ENCODE measurements around the gene CNN3.
A peak's percentile ranks its signal among the peaks of the same experiment; 100 is the strongest.

The CNN3 gene

DNA sequence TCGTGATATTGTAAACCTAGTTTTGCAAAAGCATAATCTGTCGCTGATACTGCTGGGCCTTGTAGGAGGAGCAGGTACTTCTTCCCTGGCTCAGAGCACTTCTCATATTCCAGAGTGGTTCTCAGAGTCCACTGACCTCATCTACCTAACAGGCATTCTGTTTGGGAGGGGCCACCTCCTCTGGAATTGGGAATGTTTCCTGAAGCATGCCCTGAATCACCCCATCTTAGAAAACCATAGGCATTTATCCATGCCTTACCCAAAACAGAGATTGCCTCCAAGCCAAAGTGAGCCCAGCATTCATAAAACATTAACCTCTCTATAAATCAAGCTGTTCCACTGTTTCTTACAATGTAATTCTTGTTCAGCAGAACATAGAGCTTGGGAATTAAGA is 71.6 kb downstream of the CNN3 start:
- peak; percentile 15 for DNase-seq (ENCODE audit: low spot score)

DNA sequence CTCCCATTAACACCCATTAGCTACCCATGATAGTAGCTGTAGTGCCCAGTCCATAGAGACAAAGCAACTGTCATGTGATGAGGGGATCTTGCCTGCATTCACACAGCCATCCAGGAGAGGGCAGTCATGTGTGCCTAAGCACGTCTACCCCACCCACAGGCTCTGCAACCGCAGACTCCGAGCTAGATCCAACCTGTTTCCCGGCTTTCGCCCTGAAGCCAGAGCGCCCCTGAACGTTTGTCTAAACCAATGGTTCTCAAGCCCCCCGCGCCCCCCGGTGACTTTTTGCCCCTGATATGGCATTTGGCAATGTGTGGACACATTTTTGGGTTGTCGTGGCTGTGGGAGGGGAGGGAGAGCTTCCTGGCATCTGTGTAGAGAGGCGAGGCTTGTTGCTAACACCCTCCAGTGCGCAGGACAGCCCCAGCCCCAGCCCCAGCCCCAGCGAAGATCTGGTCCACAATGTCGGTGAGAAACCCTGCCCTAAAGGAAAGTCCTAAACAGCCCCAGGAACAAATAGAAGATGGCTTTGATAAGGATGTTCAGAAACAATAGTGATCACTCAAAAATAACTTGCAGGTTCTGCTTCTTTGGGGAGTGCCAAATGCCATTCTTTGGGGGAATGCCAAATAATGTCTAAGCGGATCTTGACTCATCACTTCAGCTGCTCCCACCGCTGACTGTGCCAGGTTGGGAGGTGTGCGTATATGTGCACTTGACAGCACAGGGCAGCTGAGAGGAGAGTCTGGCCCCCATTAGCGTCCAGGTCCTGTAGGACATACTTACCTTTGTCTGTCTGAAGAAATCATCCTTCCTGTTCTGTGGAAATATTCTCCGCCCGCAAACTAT is 72.2 kb downstream of the CNN3 start:
- DNase-seq (ENCODE audit: low spot score) = peak; percentile 94

DNA sequence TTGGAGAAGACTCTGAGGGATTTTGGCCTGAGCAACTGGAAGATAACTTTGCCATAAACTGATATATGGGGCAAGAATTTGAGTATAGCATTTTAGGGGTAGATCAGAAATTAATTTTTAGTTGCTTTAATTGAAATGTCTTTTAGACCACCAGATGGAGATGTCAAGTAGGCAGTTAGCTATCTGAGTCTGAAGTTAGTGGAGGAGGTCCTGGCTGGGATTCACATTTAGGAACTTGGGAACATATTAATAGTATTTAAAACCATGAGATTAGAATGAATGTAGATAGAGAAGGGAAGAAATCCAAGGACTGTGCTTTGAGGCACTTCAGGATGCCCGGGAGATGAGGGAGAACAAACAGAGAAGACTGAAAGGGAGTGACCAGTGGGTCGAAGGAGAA is 74.1 kb downstream of the CNN3 start:
- no peak for DNase-seq (ENCODE audit: low spot score)

DNA sequence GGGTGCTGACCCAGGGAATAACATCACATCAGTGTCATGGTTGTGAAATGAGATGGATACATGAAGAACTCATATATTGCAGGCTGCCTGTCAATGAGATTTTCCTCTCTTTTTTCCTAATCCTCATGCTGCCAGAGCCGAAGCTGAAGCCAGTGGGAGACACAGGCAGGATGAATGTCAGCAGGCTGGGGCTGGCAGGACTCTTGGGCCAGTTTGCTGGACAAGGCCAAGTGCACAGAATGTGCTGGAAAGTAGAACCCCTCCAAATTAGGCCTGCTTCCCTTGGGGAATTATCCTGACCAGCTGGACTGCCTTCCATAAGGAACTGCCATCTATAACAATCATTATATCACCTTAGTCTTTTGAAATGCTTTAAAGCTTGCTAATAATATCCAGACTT is 75.3 kb downstream of the CNN3 start:
- DNase-seq (ENCODE audit: low spot score) = no peak
